Stimulated activated naive B cell treated with anti-CD40 and anti-IgM and Interleukin-4, amounts not matched to agents 10 μg/mL and 1 μg/mL and 100 μg/mL, for 72 hours (primary cell): Measurements from ENCODE around the gene CMPK1.
A peak's percentile ranks its signal among the peaks of the same experiment; 100 is the strongest.
"Not testable (repeated sequence)": the region's sequence is repeated elsewhere in the genome, so short reads cannot be mapped to it uniquely, and the experiment has no call there.

Experiments
- ATAC-seq, 2 donors: fragments of 150-1000 bp; cut with Tn5 transposase; replicated peaks; 2 replicates each; pipeline ENCODE4 v1.10.0; 2021; ENCODE audit warnings: moderate library complexity in 1 of 2
- DNase-seq: peaks from one replicate; pipeline ENCODE4 v3.0.0; 2021
- H3K27ac Mint-ChIP-seq: one replicate; pipeline ENCODE4 v1.8.0; 2022; ENCODE audit warnings: mild to moderate bottlenecking, mixed read lengths
- H3K27me3 Mint-ChIP-seq, 2 donors: one replicate each; pipeline ENCODE4 v1.8.0; 2022; ENCODE audit warnings: mixed read lengths in 2 of 2
- H3K36me3 Mint-ChIP-seq, 2 donors: one replicate each; pipeline ENCODE4 v1.8.0; 2022; ENCODE audit warnings: mixed read lengths in 2 of 2, mild to moderate bottlenecking in 1 of 2
- H3K4me1 Mint-ChIP-seq, 2 donors: one replicate each; pipeline ENCODE4 v1.8.0; 2022; ENCODE audit warnings: mixed read lengths in 2 of 2, mild to moderate bottlenecking in 1 of 2
- H3K4me3 Mint-ChIP-seq, 2 donors: one replicate each; pipeline ENCODE4 v1.8.0; 2022; ENCODE audit warnings: mild to moderate bottlenecking in 2 of 2, mixed read lengths in 2 of 2, moderate library complexity in 1 of 2
- H3K9me3 Mint-ChIP-seq, 2 donors: one replicate each; pipeline ENCODE4 v1.8.0; 2022; ENCODE audit warnings: mixed read lengths in 2 of 2, mild to moderate bottlenecking in 1 of 2

CMPK1 gene

GRCh38 chr1:47333578-47333921 is at the start of gene CMPK1:
CMPK1 (plus strand) TSS chr1:47333790; CDS start chr1:47333946, 156 bp downstream.
- Mint-ChIP-seq H3K4me3 (no peak within 1 kb of the TSS), H3K36me3 (peaks cover 0 to 5% of the 10 kb centered on the region in 2 donors), H3K27ac (peak within 1 kb of the TSS; percentile 99)

GRCh38 chr1:47288116-47288515 is 45.5 kb upstream of the CMPK1 start:
- H3K27ac Mint-ChIP-seq, H3K9me3 Mint-ChIP-seq, H3K4me1 Mint-ChIP-seq, ATAC-seq, H3K27me3 Mint-ChIP-seq, DNase-seq, H3K4me3 Mint-ChIP-seq: not testable (repeated sequence)
- H3K36me3 Mint-ChIP-seq, result peaks cover 9 to 15% of the 10 kb centered on the region in 2 donors

More at GRCh38 chr1:47333578-47333921, at the start of gene CMPK1:
- DNase-seq (peak; percentile 73), ATAC-seq (peak; percentile 78 to 83)
- H3K27me3 Mint-ChIP-seq, result no peaks in the 10 kb centered on the region
- H3K4me1 Mint-ChIP-seq, result peaks cover 12 to 30% of the 10 kb centered on the region in 2 donors
- H3K9me3 Mint-ChIP-seq, result no peaks in the 10 kb centered on the region

GRCh38 chr1:47294863-47295262 is 38.7 kb upstream of the CMPK1 start:
- ATAC-seq, H3K27me3 Mint-ChIP-seq, H3K27ac Mint-ChIP-seq, H3K36me3 Mint-ChIP-seq, H3K4me1 Mint-ChIP-seq, H3K9me3 Mint-ChIP-seq, DNase-seq, H3K4me3 Mint-ChIP-seq: not testable (repeated sequence)

- Mint-ChIP-seq H3K27me3 (no peaks in the 10 kb centered on the region), H3K4me3 (no peak overlapping the region), H3K36me3 (peaks cover 6 to 8% of the 10 kb centered on the region in 2 donors), H3K27ac (no peak overlapping the region), H3K9me3 (no peaks in the 10 kb centered on the region), H3K4me1 (no peaks in the 10 kb centered on the region)
- ATAC-seq (no peak), DNase-seq (no peak)
Measured at GRCh38 chr1:47295579-47295978, 38.0 kb upstream of the CMPK1 start.

- peaks cover 13 to 17% of the 10 kb centered on the region in 2 donors for H3K36me3 Mint-ChIP-seq
- no peaks in the 10 kb centered on the region for H3K27me3 Mint-ChIP-seq
- H3K4me1 Mint-ChIP-seq, result no peaks in the 10 kb centered on the region
- H3K4me3 Mint-ChIP-seq, result no peak overlapping the region
- no peak for DNase-seq
- H3K9me3 Mint-ChIP-seq, result no peaks in the 10 kb centered on the region
- H3K27ac Mint-ChIP-seq, result no peak overlapping the region
- ATAC-seq, result no peak
Measured at GRCh38 chr1:47298025-47298699, 35.4 kb upstream of the CMPK1 start.

GRCh38 chr1:47302472-47302871 is 31.1 kb upstream of the CMPK1 start:
- ATAC-seq, result no peak
- DNase-seq, result no peak
- Mint-ChIP-seq H3K36me3 (peaks cover 20 to 26% of the 10 kb centered on the region in 2 donors), H3K4me1 (no peaks in the 10 kb centered on the region), H3K4me3 (no peak overlapping the region), H3K27me3 (no peaks in the 10 kb centered on the region), H3K9me3 (no peaks in the 10 kb centered on the region), H3K27ac (no peak overlapping the region)

GRCh38 chr1:47309427-47309826 is 24.2 kb upstream of the CMPK1 start:
- DNase-seq (no peak), ATAC-seq (no peak)
- peaks cover 4 to 15% of the 10 kb centered on the region in 2 donors for H3K4me1 Mint-ChIP-seq
- H3K27me3 Mint-ChIP-seq, result no peaks in the 10 kb centered on the region
- no peak overlapping the region for H3K4me3 Mint-ChIP-seq
- peaks cover 8 to 14% of the 10 kb centered on the region in 2 donors for H3K36me3 Mint-ChIP-seq
- H3K9me3 Mint-ChIP-seq, result no peaks in the 10 kb centered on the region
- H3K27ac Mint-ChIP-seq, result no peak overlapping the region

- Mint-ChIP-seq H3K4me1 (peaks cover 4 to 15% of the 10 kb centered on the region in 2 donors), H3K27ac (peak within 1 kb of the TSS; percentile 98), H3K36me3 (peaks cover 4 to 7% of the 10 kb centered on the region in 2 donors), H3K4me3 (peak within 1 kb of the TSS; percentile 87 to 91), H3K27me3 (no peaks in the 10 kb centered on the region), H3K9me3 (no peaks in the 10 kb centered on the region)
- DNase-seq, result peak; percentile 98
- ATAC-seq, result peak; percentile 97
Measured at GRCh38 chr1:47313915-47314664, 19.5 kb upstream of the CMPK1 start, which contains the start of gene STIL. STIL (minus strand) TSS chr1:47314147; CDS start chr1:47310319, 3,828 bp downstream.

- H3K36me3 Mint-ChIP-seq, result peaks cover 0 to 3% of the 10 kb centered on the region in 2 donors
- H3K27ac Mint-ChIP-seq, result no peak overlapping the region
- no peaks in the 10 kb centered on the region for H3K27me3 Mint-ChIP-seq
- no peak for DNase-seq
- no peak for ATAC-seq
- H3K4me1 Mint-ChIP-seq, result peaks cover 4 to 12% of the 10 kb centered on the region in 2 donors
- H3K9me3 Mint-ChIP-seq, result no peaks in the 10 kb centered on the region
- no peak overlapping the region for H3K4me3 Mint-ChIP-seq
Measured at GRCh38 chr1:47317841-47318240, 15.7 kb upstream of the CMPK1 start.

GRCh38 chr1:47319968-47320367 is 13.6 kb upstream of the CMPK1 start:
- H3K27me3 Mint-ChIP-seq, H3K4me3 Mint-ChIP-seq, H3K4me1 Mint-ChIP-seq, H3K27ac Mint-ChIP-seq, DNase-seq, H3K9me3 Mint-ChIP-seq, H3K36me3 Mint-ChIP-seq, ATAC-seq: not testable (repeated sequence)

GRCh38 chr1:47323599-47324031 is 10.0 kb upstream of the CMPK1 start:
- Mint-ChIP-seq H3K27me3 (no peaks in the 10 kb centered on the region), H3K4me1 (no peaks in the 10 kb centered on the region), H3K27ac (no peak overlapping the region), H3K36me3 (no peaks in the 10 kb centered on the region), H3K4me3 (no peak overlapping the region), H3K9me3 (no peaks in the 10 kb centered on the region)
- ATAC-seq (no peak), DNase-seq (no peak)

GRCh38 chr1:47324682-47325081 is 8.9 kb upstream of the CMPK1 start:
- peaks cover 0 to 3% of the 10 kb centered on the region in 2 donors for H3K36me3 Mint-ChIP-seq
- ATAC-seq (no peak), DNase-seq (no peak)
- no peak overlapping the region for H3K27ac Mint-ChIP-seq
- no peaks in the 10 kb centered on the region for H3K9me3 Mint-ChIP-seq
- H3K27me3 Mint-ChIP-seq, result no peaks in the 10 kb centered on the region
- no peak overlapping the region for H3K4me3 Mint-ChIP-seq
- no peaks in the 10 kb centered on the region for H3K4me1 Mint-ChIP-seq

- no peak overlapping the region for H3K27ac Mint-ChIP-seq
- no peaks in the 10 kb centered on the region for H3K4me1 Mint-ChIP-seq
- no peak for DNase-seq
- peaks cover 0 to 3% of the 10 kb centered on the region in 2 donors for H3K36me3 Mint-ChIP-seq
- H3K27me3 Mint-ChIP-seq, result no peaks in the 10 kb centered on the region
- H3K4me3 Mint-ChIP-seq, result no peak overlapping the region
- ATAC-seq, result no peak
- no peaks in the 10 kb centered on the region for H3K9me3 Mint-ChIP-seq
Measured at GRCh38 chr1:47325528-47325927, 8.1 kb upstream of the CMPK1 start.

GRCh38 chr1:47326271-47326670 is 7.3 kb upstream of the CMPK1 start:
- no peak for DNase-seq
- no peaks in the 10 kb centered on the region for H3K27me3 Mint-ChIP-seq
- H3K27ac Mint-ChIP-seq, result no peak overlapping the region
- no peaks in the 10 kb centered on the region for H3K4me1 Mint-ChIP-seq
- H3K36me3 Mint-ChIP-seq, result peaks cover 0 to 3% of the 10 kb centered on the region in 2 donors
- H3K4me3 Mint-ChIP-seq, result no peak overlapping the region
- H3K9me3 Mint-ChIP-seq, result no peaks in the 10 kb centered on the region
- ATAC-seq, result no peak

GRCh38 chr1:47328992-47329391 is 4.6 kb upstream of the CMPK1 start:
- DNase-seq (no peak), ATAC-seq (no peak)
- H3K27me3 Mint-ChIP-seq, result no peaks in the 10 kb centered on the region
- no peak overlapping the region for H3K27ac Mint-ChIP-seq
- H3K4me1 Mint-ChIP-seq, result no peaks in the 10 kb centered on the region
- H3K36me3 Mint-ChIP-seq, result peaks cover 0 to 3% of the 10 kb centered on the region in 2 donors
- no peak overlapping the region for H3K4me3 Mint-ChIP-seq
- H3K9me3 Mint-ChIP-seq, result no peaks in the 10 kb centered on the region
